Raji (cell line): ENCODE measurements around the gene GYS2.

Experiments
- POLR2A ChIP-seq: IDR thresholded peaks from 2 replicates; pipeline ENCODE4 v1.6.1; 2011; ENCODE audit warnings: low read depth, low read length, control low read depth; ENCODE audit not compliant: insufficient read depth

GYS2 gene

GRCh38 chr12:21615431-21615830 lies 10.8 kb upstream of the GYS2 start:
- TF ChIP-seq POLR2A, result no peak

- no peak for TF ChIP-seq POLR2A
Observed at GRCh38 chr12:21614506-21614905, 9.9 kb upstream of the GYS2 start.

GRCh38 chr12:21613931-21614330 lies 9.3 kb upstream of the GYS2 start:
- no peak for TF ChIP-seq POLR2A

- no peak for TF ChIP-seq POLR2A
Observed at GRCh38 chr12:21608196-21608595, 3.5 kb upstream of the GYS2 start.

GRCh38 chr12:21607701-21608100 lies 3.1 kb upstream of the GYS2 start:
- TF ChIP-seq POLR2A, result no peak

- no peak for TF ChIP-seq POLR2A
Observed at GRCh38 chr12:21606175-21606574, 1.5 kb upstream of the GYS2 start.

- TF ChIP-seq POLR2A, result no peak
Observed at GRCh38 chr12:21602774-21603173, 1.9 kb downstream of the GYS2 start.

GRCh38 chr12:21600196-21600595 lies 4.5 kb downstream of the GYS2 start:
- no peak for TF ChIP-seq POLR2A

- no peak for TF ChIP-seq POLR2A
Observed at GRCh38 chr12:21599143-21599999, 5.3 kb downstream of the GYS2 start.

GRCh38 chr12:21598651-21599050 lies 6.0 kb downstream of the GYS2 start:
- no peak for TF ChIP-seq POLR2A

GRCh38 chr12:21585485-21585884 lies 19.2 kb downstream of the GYS2 start:
- TF ChIP-seq POLR2A, result no peak

GRCh38 chr12:21583587-21583986 lies 21.1 kb downstream of the GYS2 start:
- no peak for TF ChIP-seq POLR2A

- TF ChIP-seq POLR2A, result no peak
Observed at GRCh38 chr12:21580748-21581516, 23.7 kb downstream of the GYS2 start.

- TF ChIP-seq POLR2A, result no peak
Observed at GRCh38 chr12:21577516-21577915, 27.1 kb downstream of the GYS2 start.

GRCh38 chr12:21576431-21576830 lies 28.2 kb downstream of the GYS2 start:
- no peak for TF ChIP-seq POLR2A

GRCh38 chr12:21573733-21574358 lies 30.8 kb downstream of the GYS2 start:
- no peak for TF ChIP-seq POLR2A
